Measurements from ENCODE around the gene PCDHGC5.

PCDHGC5 gene

DNA sequence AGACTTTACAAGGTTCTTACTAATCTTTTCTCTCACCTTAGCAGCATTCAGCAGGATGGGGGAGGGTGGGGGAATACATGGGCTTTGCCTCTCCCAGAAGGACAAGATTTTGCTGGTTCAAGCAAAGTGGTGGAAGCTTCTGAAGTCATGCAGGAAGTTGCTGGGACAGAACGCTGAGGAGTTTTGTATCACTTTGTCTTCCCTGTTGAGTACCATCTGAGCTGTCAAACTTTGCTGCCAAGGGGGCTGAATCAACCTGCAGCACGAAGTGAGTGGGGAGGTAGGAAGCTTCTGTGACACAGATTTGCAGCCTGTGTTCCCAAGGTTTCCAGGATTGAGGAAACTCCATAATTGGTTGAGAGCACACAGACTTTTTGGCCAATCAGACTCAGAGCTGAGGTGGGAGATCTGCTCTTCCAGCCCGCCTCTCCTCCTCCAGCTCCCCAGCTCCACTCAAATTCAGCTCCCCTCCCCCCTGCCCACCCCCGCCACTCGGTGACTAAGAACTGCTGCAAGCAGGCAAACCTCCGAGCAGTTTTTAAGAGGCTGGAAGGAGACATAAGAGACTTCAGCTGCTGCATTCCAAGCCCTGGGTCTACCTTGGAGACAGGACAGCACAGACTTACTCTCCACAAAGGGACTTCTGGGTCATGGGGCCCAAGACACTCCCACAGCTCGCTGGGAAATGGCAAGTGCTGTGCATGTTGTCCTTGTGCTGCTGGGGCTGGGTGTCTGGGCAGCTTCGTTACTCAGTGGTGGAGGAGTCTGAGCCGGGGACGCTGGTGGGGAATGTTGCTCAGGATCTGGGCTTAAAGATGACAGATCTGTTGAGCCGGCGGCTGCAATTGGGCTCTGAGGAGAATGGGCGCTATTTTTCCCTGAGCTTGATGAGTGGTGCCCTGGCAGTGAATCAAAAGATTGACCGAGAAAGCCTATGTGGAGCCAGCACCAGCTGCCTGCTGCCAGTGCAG lies at the start of gene PCDHGC5:
PCDHGC5 (plus strand) TSS at position 491 of the 971 bp plus-strand sequence; CDS start at position 651, 160 bp downstream.
- in situ Hi-C loops (cut with HindIII; ENCODE audit: low sequenced_read_pairs), result no loop called here

- in situ Hi-C loops (cut with HindIII; ENCODE audit: low sequenced_read_pairs), result no loop called here
Observed at GRCh38 chr5:141439411-141440141, 49.3 kb upstream of the PCDHGC5 start.

DNA sequence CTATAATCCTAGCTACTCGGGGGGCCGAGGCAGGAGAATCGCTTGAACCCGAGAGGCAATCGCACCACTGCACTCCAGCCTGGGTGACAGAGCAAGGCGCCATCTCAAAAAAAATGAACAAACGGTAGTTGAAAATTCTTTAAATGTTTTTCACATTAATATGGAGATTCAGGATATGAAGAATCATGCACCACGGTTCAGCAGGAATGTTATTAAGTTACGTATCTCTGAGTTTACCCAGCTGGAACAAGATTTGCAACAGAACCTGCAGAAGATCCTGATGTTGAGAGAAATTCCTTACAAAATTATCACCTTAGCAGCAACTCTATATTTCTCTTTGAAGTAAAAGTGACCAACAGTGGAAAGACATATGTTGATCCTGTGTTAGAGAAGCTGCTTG lies 48.5 kb upstream of the PCDHGC5 start:
- in situ Hi-C loops (cut with HindIII; ENCODE audit: low sequenced_read_pairs), result no loop called here

DNA sequence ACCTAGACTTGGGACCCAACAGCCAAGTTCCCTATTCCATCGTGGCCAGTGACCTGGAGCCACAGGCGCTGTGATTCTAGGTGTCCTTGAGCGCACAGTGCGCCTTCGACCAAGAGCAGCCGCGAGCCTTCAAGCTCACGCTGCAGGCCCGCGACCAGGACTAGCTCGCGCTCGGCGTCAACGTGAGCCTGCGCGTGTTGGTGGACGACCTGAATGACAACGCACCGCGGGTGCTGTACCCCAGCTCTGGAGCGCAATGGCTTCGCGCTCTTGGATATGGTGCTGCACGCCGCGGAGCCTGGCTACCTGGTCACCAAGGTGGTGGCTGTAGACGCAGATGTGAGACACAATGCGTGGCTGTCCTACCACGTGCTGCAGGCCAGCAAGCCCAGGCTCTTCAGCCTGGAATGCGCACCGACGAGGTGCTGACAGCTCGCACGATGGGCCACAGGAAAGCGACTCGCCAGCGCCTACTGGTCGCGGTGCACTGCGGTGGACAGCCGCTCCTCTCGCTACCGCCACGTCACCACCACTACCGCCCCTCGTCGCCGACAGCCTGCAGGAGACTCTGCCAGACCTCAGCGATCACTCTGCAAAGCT lies 47.2 kb upstream of the PCDHGC5 start:
- in situ Hi-C loops (cut with HindIII; ENCODE audit: low sequenced_read_pairs), result no loop called here

- in situ Hi-C loops (cut with HindIII; ENCODE audit: low sequenced_read_pairs), result loop anchor here (10.0 kb wide), 1 partner anchor 59 kb away; no protein-coding TSS in a partner anchor
Observed at GRCh38 chr5:141465351-141465750, 23.5 kb upstream of the PCDHGC5 start.

DNA sequence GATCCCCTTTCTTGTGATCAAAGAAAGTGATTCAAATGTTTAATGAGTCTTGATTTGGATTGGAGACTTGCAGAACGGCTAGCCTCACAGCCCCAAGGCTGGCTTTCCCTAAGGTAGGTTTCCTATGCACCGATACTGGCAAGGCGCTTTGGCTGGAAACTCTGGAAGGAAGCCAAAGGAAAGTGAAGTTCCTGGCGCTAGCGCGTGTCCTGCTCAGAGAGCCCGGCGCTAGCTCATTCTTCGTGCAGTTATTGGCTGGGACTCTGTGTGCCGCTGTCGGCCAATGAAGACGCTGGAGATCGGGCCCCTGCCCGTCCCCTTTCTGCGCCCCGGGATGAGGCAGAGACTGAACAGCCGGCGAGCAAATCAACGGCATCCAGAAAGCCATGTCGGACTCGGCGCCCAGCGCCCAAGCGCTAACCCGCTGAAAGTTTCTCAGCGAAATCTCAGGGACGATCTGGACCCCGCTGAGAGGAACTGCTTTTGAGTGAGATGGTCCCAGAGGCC lies 13.2 kb upstream of the PCDHGC5 start, which contains the start of gene PCDHGC3:
PCDHGC3 (plus strand) TSS at position 342 of the 507 bp plus-strand sequence; CDS start at position 493, 151 bp downstream.
- in situ Hi-C loops (cut with HindIII; ENCODE audit: low sequenced_read_pairs), result no loop called here

GRCh38 chr5:141476132-141476911 lies 12.6 kb upstream of the PCDHGC5 start:
- in situ Hi-C loops (cut with HindIII; ENCODE audit: low sequenced_read_pairs), result no loop called here

DNA sequence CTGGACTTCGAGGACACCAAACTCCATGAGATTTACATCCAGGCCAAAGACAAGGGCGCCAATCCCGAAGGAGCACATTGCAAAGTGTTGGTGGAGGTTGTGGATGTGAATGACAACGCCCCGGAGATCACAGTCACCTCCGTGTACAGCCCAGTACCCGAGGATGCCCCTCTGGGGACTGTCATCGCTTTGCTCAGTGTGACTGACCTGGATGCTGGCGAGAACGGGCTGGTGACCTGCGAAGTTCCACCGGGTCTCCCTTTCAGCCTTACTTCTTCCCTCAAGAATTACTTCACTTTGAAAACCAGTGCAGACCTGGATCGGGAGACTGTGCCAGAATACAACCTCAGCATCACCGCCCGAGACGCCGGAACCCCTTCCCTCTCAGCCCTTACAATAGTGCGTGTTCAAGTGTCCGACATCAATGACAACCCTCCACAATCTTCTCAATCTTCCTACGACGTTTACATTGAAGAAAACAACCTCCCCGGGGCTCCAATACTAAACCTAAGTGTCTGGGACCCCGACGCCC lies 11.8 kb upstream of the PCDHGC5 start:
- in situ Hi-C loops (cut with HindIII; ENCODE audit: low sequenced_read_pairs), result no loop called here

DNA sequence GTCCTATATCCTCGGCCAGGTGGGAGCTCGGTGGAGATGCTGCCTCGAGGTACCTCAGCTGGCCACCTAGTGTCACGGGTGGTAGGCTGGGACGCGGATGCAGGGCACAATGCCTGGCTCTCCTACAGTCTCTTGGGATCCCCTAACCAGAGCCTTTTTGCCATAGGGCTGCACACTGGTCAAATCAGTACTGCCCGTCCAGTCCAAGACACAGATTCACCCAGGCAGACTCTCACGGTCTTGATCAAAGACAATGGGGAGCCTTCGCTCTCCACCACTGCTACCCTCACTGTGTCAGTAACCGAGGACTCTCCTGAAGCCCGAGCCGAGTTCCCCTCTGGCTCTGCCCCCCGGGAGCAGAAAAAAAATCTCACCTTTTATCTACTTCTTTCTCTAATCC lies 11.1 kb upstream of the PCDHGC5 start:
- in situ Hi-C loops (cut with HindIII; ENCODE audit: low sequenced_read_pairs), result no loop called here

DNA sequence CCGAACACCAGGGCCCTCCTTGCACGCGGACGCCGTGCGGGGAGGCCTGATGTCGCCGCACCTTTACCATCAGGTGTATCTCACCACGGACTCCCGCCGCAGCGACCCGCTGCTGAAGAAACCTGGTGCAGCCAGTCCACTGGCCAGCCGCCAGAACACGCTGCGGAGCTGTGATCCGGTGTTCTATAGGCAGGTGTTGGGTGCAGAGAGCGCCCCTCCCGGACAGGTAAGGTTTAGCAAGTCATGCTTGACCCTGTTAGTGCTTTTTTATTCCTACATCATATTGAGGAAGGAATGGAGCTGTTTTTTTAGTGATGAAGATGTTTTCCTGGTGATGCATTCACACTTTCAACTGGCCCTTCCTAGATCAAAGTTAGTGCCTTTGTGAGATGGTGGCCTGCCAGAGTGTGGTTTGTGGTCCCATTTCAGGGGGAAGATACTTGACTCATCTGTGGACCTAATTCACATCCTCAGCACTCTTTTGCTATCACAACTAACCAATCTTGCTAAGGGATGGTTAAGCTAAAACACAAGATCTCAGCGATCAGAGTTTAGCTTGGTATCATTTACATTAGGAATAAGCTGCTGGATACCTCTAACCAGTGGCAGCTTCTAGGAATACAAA lies 10.4 kb upstream of the PCDHGC5 start:
- in situ Hi-C loops (cut with HindIII; ENCODE audit: low sequenced_read_pairs), result no loop called here

DNA sequence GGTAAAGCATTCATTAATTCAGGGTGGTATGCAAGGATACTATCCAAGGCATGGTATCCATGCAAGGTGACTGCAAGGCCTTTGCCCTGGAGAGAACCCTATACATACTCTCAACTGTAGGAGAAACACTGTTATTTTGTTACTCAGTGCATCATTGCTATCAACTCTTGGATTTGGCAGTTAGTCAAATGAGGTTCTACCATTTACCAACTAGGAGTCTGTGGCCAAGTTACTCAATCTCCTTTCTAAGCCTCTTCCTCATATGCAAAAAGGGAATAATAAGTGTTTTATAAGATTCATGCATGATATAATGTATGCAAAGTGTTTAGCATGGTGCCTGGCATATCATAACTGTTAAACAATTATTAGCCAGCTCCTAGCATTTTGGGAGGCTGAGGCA lies 9.1 kb upstream of the PCDHGC5 start:
- in situ Hi-C loops (cut with HindIII; ENCODE audit: low sequenced_read_pairs), result no loop called here

GRCh38 chr5:141483902-141484301 lies 5.0 kb upstream of the PCDHGC5 start:
- in situ Hi-C loops (cut with HindIII; ENCODE audit: low sequenced_read_pairs), result no loop called here

GRCh38 chr5:141484310-141484640 lies 4.6 kb upstream of the PCDHGC5 start:
- in situ Hi-C loops (cut with HindIII; ENCODE audit: low sequenced_read_pairs), result no loop called here

GRCh38 chr5:141484641-141485311 lies 4.1 kb upstream of the PCDHGC5 start, which contains the start of gene PCDHGC4:
Gene PCDHGC4 (plus strand): TSS chr5:141485030. CDS start chr5:141485174, 144 bp downstream.
- in situ Hi-C loops (cut with HindIII; ENCODE audit: low sequenced_read_pairs), result no loop called here

DNA sequence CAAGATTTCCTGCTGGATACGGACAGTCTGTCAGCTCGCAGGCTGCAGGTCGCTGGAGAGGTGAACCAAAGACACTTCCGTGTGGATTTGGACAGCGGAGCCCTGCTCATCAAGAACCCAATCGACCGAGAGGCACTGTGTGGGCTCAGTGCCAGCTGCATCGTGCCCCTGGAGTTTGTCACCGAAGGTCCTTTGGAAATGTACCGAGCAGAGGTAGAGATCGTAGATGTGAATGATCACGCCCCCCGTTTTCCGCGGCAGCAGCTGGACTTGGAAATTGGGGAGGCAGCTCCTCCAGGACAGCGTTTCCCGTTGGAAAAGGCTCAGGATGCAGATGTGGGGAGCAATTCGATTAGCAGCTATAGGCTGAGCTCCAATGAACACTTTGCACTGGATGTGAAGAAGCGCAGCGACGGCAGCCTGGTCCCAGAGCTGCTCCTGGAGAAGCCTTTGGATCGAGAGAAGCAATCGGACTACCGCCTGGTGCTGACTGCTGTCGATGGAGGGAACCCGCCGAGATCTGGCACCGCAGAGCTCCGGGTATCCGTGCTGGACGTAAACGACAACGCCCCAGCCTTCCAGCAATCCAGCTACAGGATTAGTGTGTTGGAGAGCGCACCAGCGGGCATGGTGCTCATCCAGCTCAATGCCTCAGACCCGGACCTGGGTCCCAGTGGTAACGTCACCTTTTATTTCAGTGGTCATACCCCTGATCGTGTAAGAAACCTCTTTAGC lies 3.4 kb upstream of the PCDHGC5 start:
- in situ Hi-C loops (cut with HindIII; ENCODE audit: low sequenced_read_pairs), result no loop called here

DNA sequence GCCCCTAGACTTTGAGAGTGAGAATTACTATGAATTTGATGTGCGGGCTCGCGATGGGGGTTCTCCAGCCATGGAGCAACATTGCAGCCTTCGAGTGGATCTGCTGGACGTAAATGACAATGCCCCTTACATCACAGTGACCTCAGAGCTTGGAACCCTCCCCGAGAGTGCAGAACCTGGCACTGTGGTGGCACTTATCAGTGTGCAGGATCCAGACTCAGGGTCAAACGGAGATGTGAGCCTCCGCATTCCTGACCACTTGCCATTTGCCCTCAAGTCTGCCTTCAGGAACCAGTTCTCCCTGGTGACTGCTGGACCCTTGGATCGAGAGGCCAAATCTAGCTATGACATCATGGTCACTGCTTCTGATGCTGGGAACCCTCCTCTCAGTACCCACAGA lies 2.8 kb upstream of the PCDHGC5 start:
- in situ Hi-C loops (cut with HindIII; ENCODE audit: low sequenced_read_pairs), result no loop called here

- in situ Hi-C loops (cut with HindIII; ENCODE audit: low sequenced_read_pairs), result no loop called here
Observed at GRCh38 chr5:141487131-141487530, 1.8 kb upstream of the PCDHGC5 start.

DNA sequence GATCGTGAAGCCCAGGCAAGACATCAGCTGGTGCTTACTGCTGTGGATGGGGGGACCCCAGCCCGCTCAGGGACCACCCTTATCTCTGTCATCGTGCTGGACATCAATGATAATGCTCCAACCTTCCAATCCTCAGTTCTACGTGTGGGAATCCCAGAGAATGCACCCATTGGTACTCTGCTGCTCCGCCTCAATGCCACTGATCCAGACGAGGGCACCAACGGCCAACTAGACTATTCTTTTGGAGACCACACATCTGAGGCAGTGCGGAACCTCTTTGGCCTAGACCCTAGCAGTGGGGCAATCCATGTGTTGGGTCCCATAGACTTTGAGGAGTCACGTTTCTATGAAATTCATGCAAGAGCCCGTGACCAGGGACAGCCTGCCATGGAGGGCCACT lies 960 bp downstream of the PCDHGC5 start:
- in situ Hi-C loops (cut with HindIII; ENCODE audit: low sequenced_read_pairs), result no loop called here

Data from DLD1 (cell line).